Effector CD8-positive, alpha-beta T cell (primary cell): ENCODE measurements around the gene KIF18B.
"Not testable (repeated sequence)": the region's sequence is repeated elsewhere in the genome, so short reads cannot be mapped to it uniquely, and the experiment has no call there.

ENCODE experiments used
- DNase-seq: peaks from one replicate; lab custom pipeline; 2025; lab: John Stamatoyannopoulos, UW

KIF18B gene

GRCh38 chr17:44969144-44969780 lies 21.7 kb upstream of the KIF18B start:
- no peak for DNase-seq

- peak; percentile 81 for DNase-seq
Measured at GRCh38 chr17:44968225-44969143, 20.9 kb upstream of the KIF18B start, which contains the start of gene C1QL1. C1QL1 (minus strand) TSS chr17:44968303; CDS start chr17:44968048, 255 bp downstream.

GRCh38 chr17:44967907-44968224 lies 20.3 kb upstream of the KIF18B start:
- no peak for DNase-seq

GRCh38 chr17:44967026-44967906 lies 19.7 kb upstream of the KIF18B start:
- no peak for DNase-seq

GRCh38 chr17:44966348-44967025 lies 18.9 kb upstream of the KIF18B start:
- DNase-seq: no peak

- DNase-seq: no peak
Measured at GRCh38 chr17:44965481-44966234, 18.1 kb upstream of the KIF18B start.

- no peak for DNase-seq
Measured at GRCh38 chr17:44961921-44962350, 14.4 kb upstream of the KIF18B start.

GRCh38 chr17:44960691-44961090 lies 13.1 kb upstream of the KIF18B start:
- DNase-seq: no peak

GRCh38 chr17:44959821-44960531 lies 12.4 kb upstream of the KIF18B start:
- no peak for DNase-seq

GRCh38 chr17:44956998-44957981 lies 9.7 kb upstream of the KIF18B start:
- DNase-seq: no peak

- no peak for DNase-seq
Measured at GRCh38 chr17:44955674-44956425, 8.3 kb upstream of the KIF18B start.

- DNase-seq: no peak
Measured at GRCh38 chr17:44952946-44953475, 5.4 kb upstream of the KIF18B start.

GRCh38 chr17:44948315-44948795 lies 782 bp upstream of the KIF18B start:
- no peak for DNase-seq

GRCh38 chr17:44945652-44946051 lies 1.9 kb downstream of the KIF18B start:
- not testable (repeated sequence) for DNase-seq

- DNase-seq: no peak
Measured at GRCh38 chr17:44942456-44942855, 5.1 kb downstream of the KIF18B start.

- no peak for DNase-seq
Measured at GRCh38 chr17:44941712-44942331, 5.8 kb downstream of the KIF18B start.

- DNase-seq: no peak
Measured at GRCh38 chr17:44940768-44941167, 6.8 kb downstream of the KIF18B start.
